HG03139 (cell line): ENCODE data around the gene MORN5.

Source experiments
- ATAC-seq: cut with Tn5 transposase; IDR thresholded peaks from one replicate; pipeline ENCODE4 v1.9.1; 2021; ENCODE audit not compliant: unreplicated experiment

Gene MORN5

GRCh38 chr9:122228191-122228567, 68.5 kb downstream of the MORN5 start:
- ATAC-seq, result no peak

GRCh38 chr9:122228568-122229484, 69.1 kb downstream of the MORN5 start, which contains the start of gene LHX6:
Gene LHX6 (minus strand): TSS chr9:122228957. CDS start chr9:122228740, 217 bp downstream.
- ATAC-seq, result no peak

- no peak for ATAC-seq
Measured at GRCh38 chr9:122229485-122229837, 69.8 kb downstream of the MORN5 start.

- no peak for ATAC-seq
Measured at GRCh38 chr9:122232796-122233306, 73.1 kb downstream of the MORN5 start.

GRCh38 chr9:122234022-122234748, 74.5 kb downstream of the MORN5 start:
- no peak for ATAC-seq

GRCh38 chr9:122236681-122237080, 77.0 kb downstream of the MORN5 start:
- ATAC-seq, result no peak

- ATAC-seq, result no peak
Measured at GRCh38 chr9:122239722-122240121, 80.0 kb downstream of the MORN5 start.

GRCh38 chr9:122244349-122244748, 84.6 kb downstream of the MORN5 start:
- ATAC-seq, result no peak

GRCh38 chr9:122246666-122247065, 87.0 kb downstream of the MORN5 start:
- ATAC-seq, result no peak

GRCh38 chr9:122248448-122248865, 88.7 kb downstream of the MORN5 start:
- no peak for ATAC-seq
